K562 (cell line): ENCODE data around the gene NDUFAF3. TPM values are rescaled to one million over a fixed set of nuclear protein-coding genes. Genes with fewer than 3 reads are reported as not detected.

Experiments used
- E2F8 ChIP-seq: fragments of 450-650 bp; IDR thresholded peaks from 2 replicates; pipeline ENCODE4 v1.7.1; 2018; ENCODE audit warnings: mild to moderate bottlenecking, low read depth; ENCODE audit not compliant: partially characterized antibody
- NFRKB ChIP-seq: fragments of 450-650 bp; IDR thresholded peaks from 2 replicates; pipeline ENCODE4 v1.6.1; 2016; ENCODE audit warnings: low read depth
- PHF20 ChIP-seq: fragments of 450-650 bp; IDR thresholded peaks from 2 replicates; pipeline ENCODE4 v1.6.1; 2018; ENCODE audit not compliant: partially characterized antibody
- TOE1 ChIP-seq, 2 experiments: fragments of 450-650 bp in 1 of 2; sonication (generic) in 1 of 2; formaldehyde crosslinking in 1 of 2; IDR thresholded peaks; 2 replicates each; pipeline versions ENCODE4 v1.7.1 to v1.8.0; 2016 to 2022; ENCODE audit warnings: borderline replicate concordance in 2 of 2, mild to moderate bottlenecking in 2 of 2, antibody characterized with exemption in 1 of 2, inconsistent platforms in 1 of 2, low read depth in 1 of 2, missing genetic modification reagents in 1 of 2, moderate library complexity in 1 of 2
- ZNF277 ChIP-seq: fragments of 250-450 bp; sonication (Bioruptor Pico); IDR thresholded peaks from 2 replicates; pipeline ENCODE4 v1.8.0; 2022; ENCODE audit warnings: inconsistent platforms, mild to moderate bottlenecking, moderate library complexity, borderline replicate concordance
- polyA plus RNA-seq, 8 experiments: library from polyadenylated mRNA; depleted of rRNA in 4 of 8; stranded (reverse) in 5 of 8; unstranded in 3 of 8; fragments of >200 nt; fragmentation: Nextera tagmentation in 2 of 8; fragmentation: Illumina TruSeq in 1 of 8; extraction: Ambion mirVana in 2 of 8; extraction: Trizol in 1 of 8; gene quantifications; 2 replicates each; pipeline versions ENCODE4 v1.2.1 to v1.2.3, GENCODE V29; 2011 to 2014; ENCODE audit warnings: inconsistent platforms in 1 of 8, missing spikeins in 1 of 8
- total RNA-seq, 7 experiments: library from RNA; depleted of rRNA in 6 of 7; stranded (reverse); fragments of >200 nt in 6 of 7; fragmentation: Illumina TruSeq in 2 of 7; extraction: Trizol in 2 of 7; gene quantifications; 2 replicates each; pipeline versions ENCODE4 v1.2.1 to v1.2.3, GENCODE V29; 2011 to 2021; ENCODE audit warnings: low replicate concordance in 1 of 7

NDUFAF3 gene
- total and polyA plus RNA-seq, 9 of the 15 experiments (the other 6 are each of a cell fraction or from before 2014, with no cell fraction given) = 17.0 to 127 (median 36.3) TPM

- TF ChIP-seq TOE1 (IDR thresholded peaks at IDR 0.05; ENCODE audit: borderline replicate concordance) (peak; percentile 81; the same call in 1 of the 2 replicates), TOE1 (CRISPR knock-in tag; IDR thresholded peaks at IDR 0.05; ENCODE audit: borderline replicate concordance, low read depth) (no peak), PHF20 (peak; percentile 58), ZNF277 (CRISPR knock-in tag) (no peak), E2F8 (peak; percentile 37), NFRKB (peak; percentile 93)
- TF ChIP-seq, all 486 proteins: peak for 144
Observed at GRCh38 chr3:49007068-49007770, 14.7 kb upstream of the NDUFAF3 start, which contains the start of gene WDR6 (continued).
